ENCODE measurements around the gene FAM13A.

Gene FAM13A

DNA sequence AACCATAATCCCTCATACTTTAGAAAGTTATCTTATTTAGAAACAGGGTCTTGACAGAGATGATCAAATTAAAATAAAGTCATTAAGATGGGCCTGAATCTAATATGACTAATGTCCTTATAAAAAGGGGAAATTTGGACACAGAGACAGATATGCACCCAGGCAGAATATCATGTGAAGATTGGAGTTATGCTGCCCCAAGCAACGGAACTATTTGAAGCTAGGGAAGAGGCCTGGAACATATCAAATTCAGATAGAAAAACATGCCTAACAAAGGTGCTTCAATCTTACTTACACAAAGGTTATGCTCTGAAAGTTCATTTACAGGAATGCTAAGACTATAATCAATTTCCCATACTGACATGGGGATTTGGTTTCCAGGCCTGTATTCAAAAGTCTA lies 246.7 kb downstream of the FAM13A start:
- DNase-seq (ENCODE audit: low spot score): no peak

DNA sequence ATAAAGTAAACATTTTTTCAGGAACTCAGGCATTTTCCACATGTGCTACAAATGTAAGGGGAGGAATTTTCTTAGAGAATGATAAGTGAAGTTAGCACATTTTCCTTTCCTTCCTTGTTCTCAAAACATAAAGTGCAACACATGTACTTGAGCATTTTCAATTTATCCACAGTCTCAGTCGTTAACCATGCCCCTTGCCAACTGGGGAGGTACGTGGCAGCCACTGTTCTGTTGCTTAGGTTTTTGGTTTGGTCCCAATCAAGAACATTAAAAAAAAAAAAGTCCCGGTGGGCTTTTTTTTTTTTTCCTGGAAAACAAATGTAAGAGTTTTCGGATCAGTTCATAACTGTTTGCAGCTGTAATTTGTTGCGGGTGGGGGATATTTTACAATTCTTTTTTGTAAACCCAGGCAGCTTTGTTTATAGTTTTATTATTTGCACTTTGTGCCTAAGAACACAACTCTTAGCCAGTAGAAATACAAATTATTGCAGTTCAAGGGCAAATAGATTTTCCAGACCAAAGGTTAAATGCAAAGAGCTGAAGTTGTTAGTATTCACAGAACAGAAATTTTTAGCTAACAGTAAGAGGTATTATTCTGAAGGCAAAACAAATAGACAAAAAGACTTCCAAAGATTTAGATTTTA lies 247.3 kb downstream of the FAM13A start:
- no peak for DNase-seq (ENCODE audit: low spot score)

DNA sequence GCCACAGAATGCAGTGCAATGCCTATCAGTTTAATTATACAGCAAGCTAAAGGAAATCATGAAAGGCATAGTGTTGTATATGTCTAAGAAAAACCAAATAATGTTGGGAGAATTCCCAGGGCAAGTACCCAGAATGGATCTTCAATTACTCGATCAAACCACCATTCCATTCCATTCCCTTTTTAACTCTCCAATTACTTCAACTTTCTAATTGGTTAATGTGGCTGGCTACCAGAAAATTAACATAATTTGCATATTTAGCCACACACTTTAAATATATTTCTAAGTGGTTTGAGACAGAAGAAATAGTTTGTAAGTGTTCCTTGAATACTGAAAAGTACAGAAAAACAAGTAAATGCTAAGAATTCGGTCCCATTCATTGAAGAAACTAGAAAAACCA lies 247.9 kb downstream of the FAM13A start:
- DNase-seq (ENCODE audit: low spot score): no peak

DNA sequence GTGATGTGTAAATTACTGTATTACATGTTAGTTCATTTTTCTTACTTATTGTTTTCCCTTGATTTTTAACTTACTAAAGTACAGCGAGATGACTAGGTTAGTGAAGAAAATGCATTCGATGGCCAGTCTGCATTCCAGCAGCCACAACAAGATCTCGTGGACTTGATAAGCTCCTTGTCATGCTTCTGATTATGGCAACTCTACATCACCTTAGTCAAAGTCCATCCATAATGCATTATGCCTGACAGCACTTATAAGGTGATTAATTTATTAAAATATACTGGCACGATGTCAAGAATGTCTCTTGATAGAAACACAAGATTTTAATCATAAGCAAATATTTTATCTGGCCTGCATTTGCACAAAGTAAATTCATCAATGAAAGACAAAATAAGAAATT lies 249.5 kb downstream of the FAM13A start:
- peak; percentile 25 for DNase-seq (ENCODE audit: low spot score)

DNA sequence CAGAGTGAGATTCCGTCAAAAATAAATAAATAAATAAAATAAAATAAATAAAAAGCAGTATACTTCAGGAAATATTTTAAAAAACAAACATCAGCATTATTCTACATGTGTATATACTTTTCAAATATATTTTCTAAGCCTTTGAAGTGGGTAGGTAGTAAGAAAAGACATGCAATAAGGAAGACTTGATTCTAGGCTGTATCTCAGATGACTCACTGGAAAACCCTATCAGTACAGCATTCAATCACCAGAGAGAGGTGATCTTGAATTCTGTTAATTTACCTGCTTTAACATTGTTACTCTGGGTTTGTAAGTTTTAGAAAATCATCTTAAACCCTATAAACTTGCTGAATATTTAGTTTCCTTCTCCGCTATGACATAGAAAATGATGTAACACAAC lies 252.8 kb downstream of the FAM13A start:
- DNase-seq (ENCODE audit: low spot score): no peak

DNA sequence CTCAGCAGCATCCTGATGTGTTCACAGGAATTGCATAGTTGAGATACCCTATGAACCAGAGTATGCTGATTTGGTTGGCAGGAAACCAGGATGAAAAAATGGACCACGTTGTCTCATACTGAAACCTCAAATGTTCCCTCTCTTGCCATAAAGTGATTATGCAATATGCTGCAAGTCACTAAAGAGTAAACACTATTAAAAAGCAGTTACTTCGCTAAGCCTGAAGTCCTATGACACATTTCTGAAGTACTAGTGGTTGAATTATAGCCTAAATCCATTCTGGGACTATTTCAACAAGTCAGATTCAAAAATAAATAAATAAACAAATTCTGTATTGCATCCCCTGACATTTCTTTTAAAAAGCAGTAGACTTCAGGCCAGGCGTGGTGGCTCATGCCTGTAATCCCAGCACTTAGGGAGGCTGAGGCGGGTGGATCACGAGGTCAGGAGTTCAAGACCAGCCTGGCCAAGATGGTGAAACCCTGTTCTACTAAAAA lies 253.3 kb downstream of the FAM13A start:
- peak; percentile 70 for DNase-seq (ENCODE audit: low spot score)

DNA sequence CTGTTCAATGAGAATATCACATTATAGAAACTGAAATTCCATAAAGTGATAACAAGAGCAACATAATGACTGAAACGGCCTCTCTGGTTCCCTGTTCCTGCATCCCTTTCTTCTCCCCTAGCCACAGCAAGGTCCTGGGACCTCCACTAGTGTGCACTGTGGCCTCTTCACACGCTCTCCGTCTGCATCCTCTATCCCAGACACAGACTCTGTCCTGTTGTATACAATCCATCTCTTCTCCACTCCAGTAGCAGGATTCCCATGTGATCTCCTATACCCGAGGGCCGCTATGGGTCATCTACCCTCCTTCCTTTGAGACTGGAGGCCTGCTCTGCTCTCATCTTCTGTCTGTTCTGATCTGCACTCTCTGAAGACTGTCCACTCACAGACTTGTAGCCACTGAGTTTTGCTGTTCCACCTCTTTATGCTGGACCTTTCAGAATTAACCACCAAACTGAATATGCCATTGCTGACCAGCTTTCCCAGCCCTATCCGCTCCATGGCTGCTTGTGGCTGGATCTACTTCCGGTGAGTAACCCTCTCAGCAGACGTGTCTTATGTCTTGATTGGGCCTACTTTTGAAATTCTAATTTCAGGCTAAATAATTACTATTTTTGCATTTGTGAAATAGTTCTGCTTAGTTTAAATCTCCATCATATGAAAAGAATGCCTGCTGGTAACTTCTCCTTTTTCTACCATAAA lies 254.2 kb downstream of the FAM13A start:
- no peak for DNase-seq (ENCODE audit: low spot score)

DNA sequence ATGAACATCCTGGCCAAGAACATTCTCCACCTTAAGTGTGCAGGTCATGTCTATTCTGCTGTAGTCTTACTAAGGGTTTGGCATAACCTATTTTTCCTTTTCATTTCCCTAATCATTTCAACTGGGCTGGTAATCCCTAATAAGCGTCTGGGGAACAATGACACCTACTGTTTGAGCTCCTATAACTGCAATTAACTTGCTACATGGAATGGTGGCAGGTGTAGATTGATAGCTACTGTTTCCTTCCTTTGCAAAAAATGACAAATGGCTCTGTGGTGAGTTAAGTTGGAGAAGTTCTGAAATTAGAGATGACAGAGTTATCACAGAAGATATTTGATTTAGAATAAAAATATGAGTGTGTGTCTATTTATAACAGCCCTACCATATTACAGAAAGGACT lies 254.8 kb downstream of the FAM13A start:
- no peak for DNase-seq (ENCODE audit: low spot score)

DNA sequence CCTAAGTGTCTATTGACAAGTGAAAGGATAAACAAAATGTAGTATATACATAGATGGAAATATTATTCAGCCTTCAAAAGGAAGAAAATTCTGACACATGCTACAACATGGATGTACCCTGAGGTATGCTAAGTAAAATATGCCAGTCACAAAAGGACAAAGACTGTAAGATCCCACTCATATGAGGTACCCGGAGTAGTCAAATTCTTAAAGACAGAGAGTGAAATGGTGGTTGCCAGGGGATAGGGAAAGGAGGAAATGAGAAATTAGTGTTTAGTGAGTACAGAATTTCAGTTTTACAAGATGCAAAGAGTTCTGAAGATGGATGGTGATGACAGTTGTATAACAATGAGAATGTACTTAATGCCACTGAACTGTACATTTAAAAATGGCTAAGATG lies 257.1 kb downstream of the FAM13A start:
- no peak for DNase-seq (ENCODE audit: low spot score)

DNA sequence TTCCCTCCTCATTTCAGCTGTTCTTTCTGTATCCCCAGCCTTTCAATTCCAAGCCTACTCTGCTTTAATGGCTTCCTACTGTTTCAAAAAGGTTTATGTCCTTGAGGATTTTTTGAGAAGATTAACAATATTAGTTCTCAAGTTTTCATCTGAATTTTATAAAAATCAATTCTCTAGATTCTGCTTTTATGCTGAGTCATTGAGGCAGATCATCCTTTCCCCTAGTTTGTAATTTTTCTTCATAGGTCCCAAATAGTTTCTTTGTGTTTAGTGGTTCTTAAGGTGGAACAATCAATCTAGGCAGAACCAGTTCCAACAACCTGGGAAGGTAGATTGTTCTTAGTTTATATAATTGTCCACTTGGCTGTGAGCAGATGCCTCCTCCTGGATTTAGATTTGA lies 259.3 kb downstream of the FAM13A start:
- no peak for DNase-seq (ENCODE audit: low spot score)

DNA sequence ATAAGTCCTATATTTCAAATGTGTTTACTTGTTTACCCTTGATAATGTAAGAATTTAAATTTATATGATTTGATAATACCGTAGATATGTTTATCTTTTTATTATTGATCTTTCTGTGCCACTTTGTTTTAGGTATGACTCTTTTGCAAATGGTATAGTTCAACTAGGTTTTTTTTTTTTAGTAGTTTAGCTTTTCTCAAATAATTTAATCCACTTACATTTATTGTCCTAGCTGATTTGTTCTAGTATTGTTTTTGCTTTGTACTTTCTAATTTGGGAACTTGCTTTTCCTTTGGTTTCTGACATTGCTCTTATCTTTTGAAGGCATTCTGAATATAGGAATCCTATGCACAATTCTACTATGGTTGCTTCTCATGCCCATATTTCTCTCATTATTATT lies 260.4 kb downstream of the FAM13A start:
- no peak for DNase-seq (ENCODE audit: low spot score)

DNA sequence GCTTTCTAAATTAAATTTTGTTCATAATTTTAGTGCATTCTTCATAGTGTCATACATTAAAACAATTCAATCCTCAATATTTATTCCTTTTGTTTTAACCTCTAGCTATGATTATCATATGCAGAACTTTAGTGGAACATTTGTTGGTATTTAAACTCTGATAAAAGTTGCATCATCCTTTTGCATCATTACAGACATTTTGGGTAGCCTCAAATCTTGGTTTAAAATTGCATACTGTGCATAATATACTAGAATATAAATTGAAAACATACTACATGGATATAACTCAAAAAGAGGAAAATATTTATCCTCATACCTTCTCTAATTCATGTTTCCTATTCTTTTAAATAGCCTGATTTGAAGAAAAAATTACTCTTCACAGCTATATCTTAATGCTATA lies 262.0 kb downstream of the FAM13A start:
- no peak for DNase-seq (ENCODE audit: low spot score)

DNA sequence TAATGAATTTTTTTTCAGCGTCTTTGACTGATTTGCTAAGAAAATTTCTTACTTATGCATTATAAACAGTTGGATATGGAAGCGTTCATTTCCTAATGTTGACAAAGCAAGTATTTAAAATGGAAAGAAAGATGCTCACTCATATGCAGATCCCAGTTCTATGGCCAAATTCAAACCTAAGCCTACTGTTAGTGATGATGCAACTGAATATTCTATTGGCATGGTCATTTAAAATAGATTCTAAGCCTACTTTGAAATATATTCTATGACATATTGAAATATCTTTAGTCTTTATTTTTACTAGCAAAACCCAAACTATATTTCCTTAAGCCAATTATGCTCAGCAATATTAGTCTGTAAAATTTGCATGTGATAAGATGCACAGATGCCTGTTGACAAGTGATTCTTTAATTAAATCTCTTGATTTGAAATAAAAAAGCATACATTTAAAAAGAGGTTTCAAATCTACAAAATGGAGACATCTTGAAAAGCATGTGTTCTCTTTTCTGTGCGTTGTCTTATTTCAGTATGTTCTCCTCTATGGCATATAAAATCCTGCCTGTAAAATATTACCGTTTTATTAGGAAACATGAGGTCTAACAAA lies 262.8 kb downstream of the FAM13A start:
- DNase-seq (ENCODE audit: low spot score): no peak

DNA sequence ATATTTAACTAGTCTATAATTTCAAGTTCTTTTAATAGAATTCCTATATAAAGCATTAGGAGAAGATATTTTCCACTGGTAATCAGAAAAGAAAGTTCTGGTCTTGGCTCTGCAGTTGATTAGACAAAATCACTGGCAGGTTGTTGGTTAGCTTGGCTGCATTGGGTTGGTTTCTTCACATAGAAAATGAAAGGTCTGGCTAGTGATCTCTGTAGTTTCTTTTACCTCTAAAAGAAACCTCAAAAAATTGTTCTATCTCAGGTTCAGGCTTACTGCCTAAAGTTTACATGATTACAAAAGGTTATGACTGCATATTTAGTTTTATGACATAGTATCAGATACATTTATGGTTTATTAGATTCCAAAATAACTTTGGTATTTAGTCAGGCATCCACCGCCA lies 263.5 kb downstream of the FAM13A start:
- DNase-seq (ENCODE audit: low spot score): no peak

DNA sequence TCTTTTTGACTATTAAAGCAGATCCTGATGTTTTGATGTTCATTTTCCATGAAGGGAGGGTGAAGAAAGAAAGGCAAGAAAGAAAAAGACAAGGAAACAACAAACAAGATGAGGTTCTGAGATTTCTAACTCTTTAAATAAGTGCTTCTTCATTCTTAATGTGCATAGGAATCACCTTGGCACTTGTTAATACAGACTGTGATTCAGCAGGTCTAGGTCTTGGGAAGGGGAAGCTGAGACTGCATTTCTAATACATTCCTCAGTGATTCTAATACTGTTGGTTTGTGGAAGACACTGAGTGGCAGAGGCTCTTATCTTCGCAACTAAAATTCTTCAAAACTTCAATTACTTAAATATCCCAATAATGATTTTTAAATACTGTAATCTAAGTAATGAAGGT lies 264.2 kb downstream of the FAM13A start:
- DNase-seq (ENCODE audit: low spot score): peak; percentile 82

DNA sequence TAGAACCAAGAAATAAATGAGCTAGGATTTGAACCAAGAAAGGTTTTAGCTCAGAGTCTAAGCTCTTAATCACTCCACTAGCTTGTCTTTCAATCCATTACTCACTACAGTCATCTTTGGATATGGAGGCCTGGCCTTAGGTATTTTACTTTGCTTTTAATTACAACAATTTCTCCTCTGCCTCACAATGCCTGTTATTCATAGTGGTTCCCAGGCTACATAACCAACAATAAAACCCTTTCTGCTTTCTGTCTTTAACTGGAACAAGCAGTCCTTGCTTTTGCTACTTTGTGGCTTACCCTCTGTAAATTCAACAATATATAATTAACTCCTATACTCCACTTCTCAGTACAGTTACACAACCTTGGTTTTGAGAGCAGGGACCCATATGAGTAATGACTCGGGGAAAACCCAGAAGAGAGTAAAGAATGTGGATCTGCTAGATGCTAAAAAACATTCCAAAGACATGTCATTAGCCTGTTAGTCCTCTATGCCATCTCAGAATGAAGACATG lies 264.7 kb downstream of the FAM13A start:
- DNase-seq (ENCODE audit: low spot score): peak; percentile 95

DNA sequence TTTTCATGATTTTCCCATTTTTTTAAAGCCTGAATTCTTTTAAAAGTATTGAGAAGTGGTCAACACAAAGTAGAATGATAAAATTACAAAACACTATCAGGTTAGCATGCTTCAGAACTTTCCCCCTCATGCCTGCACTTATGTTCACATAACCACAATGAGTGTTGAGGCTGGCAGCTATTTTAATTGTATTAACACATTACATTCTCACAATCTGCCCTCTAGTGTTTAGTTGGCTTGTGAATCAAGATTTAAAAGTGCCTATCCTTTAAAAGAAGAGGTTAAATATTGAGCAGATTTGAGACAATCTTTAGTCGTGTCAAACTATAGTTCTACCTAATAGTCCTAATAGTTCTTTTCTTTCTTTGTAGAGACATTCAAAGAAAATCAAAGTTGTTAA lies 265.7 kb downstream of the FAM13A start:
- DNase-seq (ENCODE audit: low spot score): peak; percentile 57

DNA sequence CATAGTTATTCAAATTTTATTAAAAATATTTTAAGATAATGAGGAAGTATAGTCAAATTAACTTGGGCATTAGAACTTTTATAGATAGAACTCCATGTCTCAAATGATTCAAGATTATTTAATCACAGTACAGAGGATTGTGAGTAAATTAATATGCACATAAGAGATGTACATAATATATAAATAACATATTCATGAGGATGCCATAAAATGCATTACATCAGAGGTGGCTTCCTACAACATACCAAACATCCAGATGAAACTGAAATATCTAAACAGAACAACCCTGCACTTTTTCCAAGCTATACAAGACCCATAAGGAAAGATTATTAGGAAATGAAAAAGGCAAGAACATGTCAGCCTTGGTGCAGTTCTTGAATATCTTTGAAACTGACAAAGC lies 268.1 kb downstream of the FAM13A start:
- no peak for DNase-seq (ENCODE audit: low spot score)

DNA sequence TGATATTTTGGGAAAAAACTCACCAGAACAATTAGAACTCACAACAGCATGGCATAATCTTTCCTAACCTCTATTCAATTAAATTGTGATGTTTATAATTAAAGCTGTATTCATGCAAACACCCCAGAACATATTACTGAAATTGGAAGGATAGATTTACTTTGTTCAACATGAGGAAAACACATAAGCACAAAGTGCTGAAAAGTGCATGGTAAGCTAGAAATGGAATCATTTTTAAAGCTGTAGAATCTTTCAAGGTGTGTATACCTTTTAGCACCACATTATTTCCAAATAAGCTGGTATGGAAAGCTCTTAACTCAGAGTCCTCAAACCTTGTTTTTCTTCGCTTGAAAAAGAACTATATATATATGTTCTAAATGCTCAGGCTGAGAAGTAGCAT lies 268.6 kb downstream of the FAM13A start:
- no peak for DNase-seq (ENCODE audit: low spot score)

DNA sequence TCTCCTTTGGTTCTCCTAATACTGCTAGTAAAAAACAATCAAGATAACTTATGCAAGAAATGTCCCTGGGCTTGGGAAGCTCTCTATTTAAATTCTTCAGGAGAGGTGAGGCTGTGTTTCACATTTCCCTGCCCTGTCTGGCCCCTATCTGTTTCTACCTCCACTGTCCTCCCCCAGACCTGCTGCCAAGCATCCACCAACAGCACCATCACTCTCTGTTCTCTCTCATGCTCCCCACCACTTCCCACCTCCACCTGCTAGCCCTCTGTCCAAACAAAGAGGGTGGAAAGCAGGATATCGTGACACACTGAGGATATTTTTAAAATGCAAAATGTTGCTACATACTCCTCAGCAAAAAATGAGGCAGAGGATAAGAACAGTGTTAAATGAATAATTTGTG lies 271.0 kb downstream of the FAM13A start:
- DNase-seq (ENCODE audit: low spot score): no peak

DNA sequence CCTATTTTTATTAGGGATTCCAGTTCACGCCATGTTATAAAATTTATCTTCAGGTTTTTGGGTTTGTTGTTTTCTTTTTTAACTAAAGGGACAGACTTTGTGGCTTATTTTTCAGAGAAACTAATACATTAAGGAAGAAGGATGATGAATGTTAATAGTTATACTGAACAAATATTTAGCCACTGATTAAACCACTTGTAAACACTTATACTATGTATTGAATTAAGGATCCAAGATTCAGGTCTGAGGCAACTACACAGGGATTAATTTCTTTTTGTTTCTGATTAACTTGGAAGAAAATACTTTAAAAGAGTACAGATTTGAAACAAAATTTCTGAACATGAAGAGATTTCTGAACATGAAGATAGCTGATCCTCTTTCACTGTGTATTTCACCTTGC lies 276.6 kb downstream of the FAM13A start:
- DNase-seq (ENCODE audit: low spot score): no peak

DNA sequence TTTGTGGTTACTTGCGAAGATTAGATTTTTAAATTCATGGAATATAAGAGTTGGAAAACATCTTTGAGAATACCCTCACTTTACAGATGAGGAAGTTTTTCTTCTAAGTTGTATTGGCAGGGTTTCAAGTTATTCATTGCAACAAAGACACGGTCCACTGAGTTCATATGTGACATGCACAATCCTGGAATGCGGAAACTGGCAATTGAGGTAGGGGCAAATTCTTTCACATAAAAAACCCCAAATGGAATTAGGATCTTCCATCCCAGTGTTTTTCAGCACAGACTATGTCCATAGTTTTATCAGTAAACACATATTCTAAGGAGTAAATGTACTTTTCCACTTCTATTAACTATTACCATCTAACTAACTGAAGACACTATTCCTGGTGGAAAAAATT lies 277.6 kb downstream of the FAM13A start:
- DNase-seq (ENCODE audit: low spot score): peak; percentile 92

DNA sequence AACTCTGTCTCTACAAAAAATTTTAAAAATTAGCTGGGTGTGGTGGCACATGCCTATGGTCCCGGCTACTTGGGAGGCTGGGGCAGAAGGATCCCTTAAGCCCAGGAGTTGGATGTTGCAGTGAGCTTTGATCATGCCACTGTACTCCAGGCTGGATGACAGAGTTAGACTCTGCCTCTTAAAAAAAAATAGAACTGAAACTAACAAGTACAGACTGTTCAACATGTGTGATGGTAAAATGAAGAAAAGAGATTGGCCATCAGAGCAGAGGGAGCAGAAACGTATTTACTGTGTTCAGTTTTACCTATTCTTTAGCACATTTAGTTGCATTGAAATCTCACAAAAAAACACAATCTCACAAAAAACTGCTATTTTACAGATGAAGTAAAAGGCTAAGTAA lies 281.5 kb downstream of the FAM13A start:
- no peak for DNase-seq (ENCODE audit: low spot score)

Measured in kidney tubule cell (primary cell).